ENCODE results near the gene LENEP.

LENEP gene

DNA sequence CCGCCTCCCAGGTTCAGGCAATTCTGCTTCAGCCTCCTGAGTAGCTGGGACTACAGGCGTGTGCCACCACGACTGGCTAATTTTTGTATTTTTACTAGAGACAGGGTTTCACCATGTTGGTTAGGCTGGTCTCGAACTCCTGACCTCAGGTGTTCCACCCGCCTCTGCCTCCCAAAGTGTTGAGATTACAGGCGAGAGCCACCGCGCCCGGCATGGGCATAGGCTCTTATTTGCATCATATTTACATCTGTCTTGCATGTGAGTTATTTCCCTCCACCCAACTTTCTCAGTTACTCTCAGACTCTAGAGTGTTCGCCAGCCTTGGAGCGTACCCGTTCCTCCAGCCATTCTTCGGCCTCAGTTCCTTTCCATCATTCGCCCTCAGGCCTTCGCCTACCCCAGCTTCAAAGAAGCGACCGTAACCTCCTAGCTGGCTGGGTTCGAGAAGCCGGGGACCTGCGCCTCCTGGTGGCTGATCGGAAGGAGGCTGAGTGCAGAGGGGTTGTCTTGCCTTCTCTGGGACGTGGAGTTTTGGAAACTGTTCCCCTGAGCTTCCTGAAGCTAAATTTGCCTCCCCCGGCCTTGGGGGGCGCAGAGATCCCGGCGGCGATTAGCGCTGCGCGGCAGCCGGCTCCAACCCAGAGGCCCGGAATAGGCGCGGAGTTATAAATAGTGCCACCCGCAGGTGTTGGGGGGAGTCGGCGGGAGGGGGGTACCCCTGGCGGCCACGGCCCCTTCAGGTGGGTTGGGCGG lies 5.6 kb downstream of the LENEP start:
- TF ChIP-seq CTCF (IDR thresholded peaks at IDR 0.05; ENCODE audit: low read depth, low read length) = peak; percentile 97
- H3K4me3 ChIP-seq (ENCODE audit: low read depth, low read length) = peak overlapping the region; percentile 61
- peak; percentile 70 for DNase-seq (ENCODE audit: low read depth, low spot score)

DNA sequence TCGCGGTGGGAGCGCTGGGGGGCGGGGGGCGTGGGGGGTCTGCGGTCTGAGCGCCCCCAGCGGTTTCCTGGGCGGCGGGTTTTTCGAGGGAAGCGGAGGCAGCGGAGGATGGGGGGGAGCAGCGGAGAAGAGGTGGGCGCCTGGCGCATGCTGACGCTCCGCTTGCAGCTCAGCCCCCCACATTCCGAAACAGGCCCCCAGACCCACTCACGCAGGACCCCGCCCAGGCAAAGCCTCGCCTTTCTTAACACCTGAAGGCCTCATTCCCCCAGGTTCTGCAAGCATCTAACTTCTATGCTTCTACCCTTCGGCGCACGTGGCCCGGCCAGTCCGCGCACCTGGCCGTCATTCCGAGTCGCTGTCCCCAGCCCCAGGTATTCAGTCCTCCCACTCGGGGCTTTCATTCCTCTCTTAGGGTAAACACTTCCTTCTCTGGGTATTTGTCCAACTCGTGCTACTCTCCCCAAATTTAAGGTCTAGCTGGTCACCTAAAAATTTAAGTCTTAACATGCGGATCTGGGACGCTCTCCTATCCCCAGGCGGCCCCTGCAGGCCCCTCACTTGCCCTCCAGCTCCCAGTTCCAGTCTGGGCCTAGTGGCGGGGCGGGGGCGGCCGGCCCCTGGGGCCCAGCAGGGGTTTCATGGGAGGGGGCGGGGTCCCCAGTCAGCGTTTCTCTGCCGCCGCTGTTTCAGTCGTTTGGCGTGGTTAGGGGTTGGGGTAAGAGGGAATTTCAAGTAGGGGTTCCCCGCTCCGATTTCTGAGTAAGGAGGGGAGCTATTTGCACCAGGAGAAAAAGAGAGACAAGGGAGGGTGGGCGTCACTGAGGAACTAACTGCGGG lies 6.4 kb downstream of the LENEP start:
- no peak for TF ChIP-seq CTCF (IDR thresholded peaks at IDR 0.05; ENCODE audit: low read depth, low read length)
- in situ Hi-C loops (cut with HindIII; ENCODE audit: low sequenced_read_pairs) = no loop called here
- peak overlapping the region; percentile 61 for H3K4me3 ChIP-seq (ENCODE audit: low read depth, low read length)
- DNase-seq (ENCODE audit: low read depth, low spot score) = no peak

More for the DNA sequence above, 5.6 kb downstream of the LENEP start:
- in situ Hi-C loops (cut with HindIII; ENCODE audit: low sequenced_read_pairs) = no loop called here

DNA sequence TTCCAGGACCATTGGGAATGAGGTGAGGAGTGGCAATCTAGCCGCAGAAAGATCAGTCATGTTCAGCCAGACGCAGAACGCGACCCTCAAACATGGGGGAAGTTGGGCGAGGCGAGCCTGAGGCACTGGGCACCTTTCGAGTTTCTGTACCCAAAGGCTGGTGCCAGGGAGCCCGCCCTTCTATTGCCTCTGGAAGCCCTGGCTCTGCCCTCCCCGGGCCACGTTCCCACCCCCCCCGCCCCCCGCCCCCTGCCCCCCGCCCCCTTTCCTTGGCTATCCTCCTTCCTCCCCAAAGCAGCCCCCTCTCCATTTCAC lies 7.0 kb downstream of the LENEP start:
- peak overlapping the region; percentile 61 for H3K4me3 ChIP-seq (ENCODE audit: low read depth, low read length)
- in situ Hi-C loops (cut with HindIII; ENCODE audit: low sequenced_read_pairs) = no loop called here
- TF ChIP-seq CTCF (IDR thresholded peaks at IDR 0.05; ENCODE audit: low read depth, low read length) = no peak
- no peak for DNase-seq (ENCODE audit: low read depth, low spot score)

DNA sequence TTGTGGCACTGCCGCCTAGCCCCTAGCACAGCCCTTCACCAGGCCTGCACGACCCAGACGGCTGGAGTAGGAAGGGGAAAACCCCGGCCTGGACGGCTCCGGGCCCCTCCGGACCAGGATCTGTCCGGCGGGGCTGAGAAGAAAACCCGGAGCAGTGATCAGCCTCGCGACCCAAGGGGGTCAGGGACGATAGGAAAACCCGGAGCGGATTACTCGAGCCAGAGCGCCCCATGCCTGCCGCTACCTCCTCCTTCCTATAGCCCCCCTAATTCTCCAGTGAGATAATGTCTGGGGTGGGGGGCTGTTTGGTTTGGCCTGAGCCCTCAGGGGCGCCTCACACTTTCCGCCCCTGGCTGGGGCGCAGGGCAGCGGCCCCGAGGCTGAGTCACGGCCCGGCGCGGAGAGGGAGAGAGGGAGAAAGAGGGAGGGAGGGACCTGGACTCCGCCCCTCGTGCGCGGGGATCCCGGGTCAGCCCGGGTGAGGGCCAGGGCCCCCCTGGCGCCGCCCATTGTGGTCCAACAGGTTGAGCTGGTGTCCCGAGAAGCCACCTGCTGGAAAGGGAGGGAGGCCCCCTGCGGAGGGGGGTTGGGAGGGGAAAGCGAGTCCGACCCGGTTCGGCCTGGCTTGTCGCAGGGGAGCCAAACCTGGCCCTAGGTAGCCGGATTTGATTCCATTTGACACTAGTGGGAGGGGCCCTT lies 7.5 kb downstream of the LENEP start:
- peak overlapping the region; percentile 61 for H3K4me3 ChIP-seq (ENCODE audit: low read depth, low read length)
- TF ChIP-seq CTCF (IDR thresholded peaks at IDR 0.05; ENCODE audit: low read depth, low read length) = no peak
- in situ Hi-C loops (cut with HindIII; ENCODE audit: low sequenced_read_pairs) = no loop called here
- DNase-seq (ENCODE audit: low read depth, low spot score) = peak; percentile 93

DNA sequence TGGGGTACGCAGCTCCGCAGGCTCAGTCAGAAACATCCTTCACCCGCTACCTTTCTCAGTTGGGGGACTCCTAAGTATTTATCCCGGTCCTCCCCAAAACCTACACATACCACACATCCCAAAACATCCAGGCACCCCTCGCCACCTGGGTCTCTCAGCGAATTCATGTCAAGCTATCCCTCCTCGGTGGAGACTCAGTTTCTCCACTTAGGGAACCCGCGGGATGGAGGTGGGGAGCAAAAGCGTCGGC lies 8.0 kb downstream of the LENEP start:
- H3K4me3 ChIP-seq (ENCODE audit: low read depth, low read length) = peak overlapping the region; percentile 61
- DNase-seq (ENCODE audit: low read depth, low spot score) = no peak
- in situ Hi-C loops (cut with HindIII; ENCODE audit: low sequenced_read_pairs) = no loop called here
- TF ChIP-seq CTCF (IDR thresholded peaks at IDR 0.05; ENCODE audit: low read depth, low read length) = no peak

GRCh38 chr1:155001675-155002463 lies 8.5 kb downstream of the LENEP start:
- DNase-seq (ENCODE audit: low read depth, low spot score) = peak; percentile 99
- in situ Hi-C loops (cut with HindIII; ENCODE audit: low sequenced_read_pairs) = no loop called here
- TF ChIP-seq CTCF (IDR thresholded peaks at IDR 0.05; ENCODE audit: low read depth, low read length) = peak; percentile 66
- peak overlapping the region; percentile 61 for H3K4me3 ChIP-seq (ENCODE audit: low read depth, low read length)

Measured in astrocyte of the spinal cord (primary cell).